ENCODE measurements around the gene CHN1.

DNA sequence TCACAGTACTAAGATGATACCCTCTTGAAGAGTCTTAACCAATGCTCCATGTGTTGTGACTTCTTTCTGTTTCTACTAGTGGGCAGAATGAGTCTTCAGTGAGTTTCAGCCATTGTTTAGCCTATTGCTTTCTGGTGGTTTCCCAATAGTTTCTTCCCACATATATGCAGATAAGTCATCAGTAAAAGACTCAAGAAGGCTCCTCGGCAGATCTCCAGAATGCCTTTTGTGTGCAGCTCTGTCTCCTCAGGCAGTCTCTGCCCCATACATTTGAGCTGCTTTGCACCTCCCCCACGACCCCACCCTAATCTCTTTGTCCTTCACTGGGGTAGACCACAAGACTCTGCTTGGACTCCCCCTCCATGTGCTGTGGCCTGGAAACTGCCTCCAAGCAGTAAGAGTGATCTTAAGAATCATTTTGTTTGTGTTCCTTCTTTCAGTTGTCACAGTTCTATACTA is 169.4 kb downstream of the CHN1 start:
- TF ChIP-seq, protein P1, sequence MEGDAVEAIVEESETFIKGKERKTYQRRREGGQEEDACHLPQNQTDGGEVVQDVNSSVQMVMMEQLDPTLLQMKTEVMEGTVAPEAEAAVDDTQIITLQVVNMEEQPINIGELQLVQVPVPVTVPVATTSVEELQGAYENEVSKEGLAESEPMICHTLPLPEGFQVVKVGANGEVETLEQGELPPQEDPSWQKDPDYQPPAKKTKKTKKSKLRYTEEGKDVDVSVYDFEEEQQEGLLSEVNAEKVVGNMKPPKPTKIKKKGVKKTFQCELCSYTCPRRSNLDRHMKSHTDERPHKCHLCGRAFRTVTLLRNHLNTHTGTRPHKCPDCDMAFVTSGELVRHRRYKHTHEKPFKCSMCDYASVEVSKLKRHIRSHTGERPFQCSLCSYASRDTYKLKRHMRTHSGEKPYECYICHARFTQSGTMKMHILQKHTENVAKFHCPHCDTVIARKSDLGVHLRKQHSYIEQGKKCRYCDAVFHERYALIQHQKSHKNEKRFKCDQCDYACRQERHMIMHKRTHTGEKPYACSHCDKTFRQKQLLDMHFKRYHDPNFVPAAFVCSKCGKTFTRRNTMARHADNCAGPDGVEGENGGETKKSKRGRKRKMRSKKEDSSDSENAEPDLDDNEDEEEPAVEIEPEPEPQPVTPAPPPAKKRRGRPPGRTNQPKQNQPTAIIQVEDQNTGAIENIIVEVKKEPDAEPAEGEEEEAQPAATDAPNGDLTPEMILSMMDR (IDR thresholded peaks at IDR 0.05), result no peak
- no peak for TF ChIP-seq POLR2A (IDR thresholded peaks at IDR 0.05)
